Subcutaneous abdominal adipose tissue (tissue), 5 donors: Measurements from ENCODE around the gene ARHGEF3.
A peak's percentile ranks its signal among the peaks of the same experiment; 100 is the strongest.

Experiments used
- H3K27ac ChIP-seq: one replicate; pipeline ENCODE4 v1.7.0; 2013; ENCODE audit warnings: low read depth, mild to moderate bottlenecking, inconsistent platforms, low read length, moderate library complexity
- H3K27me3 ChIP-seq, 5 donors: one replicate each; pipeline ENCODE4 v1.7.0; 2013; ENCODE audit warnings: low read length in 5 of 5, inconsistent platforms in 1 of 5; ENCODE audit not compliant: control insufficient read depth in 5 of 5, insufficient read depth in 4 of 5
- H3K36me3 ChIP-seq, 5 donors: one replicate each; pipeline ENCODE4 v1.7.0; 2013; ENCODE audit warnings: low read length in 5 of 5; ENCODE audit not compliant: control insufficient read depth in 5 of 5, insufficient read depth in 5 of 5
- H3K4me1 ChIP-seq, 5 donors: one replicate each; pipeline ENCODE4 v1.7.0; 2013; ENCODE audit warnings: low read length in 5 of 5, mild to moderate bottlenecking in 3 of 5, moderate library complexity in 1 of 5; ENCODE audit not compliant: control insufficient read depth in 5 of 5, insufficient read depth in 5 of 5
- H3K4me3 ChIP-seq, 5 donors: one replicate each; pipeline ENCODE4 v1.7.0; 2013; ENCODE audit warnings: low read length in 5 of 5, low read depth in 1 of 5
- H3K9ac ChIP-seq, 5 donors: one replicate each; pipeline ENCODE4 v1.7.0; 2013; ENCODE audit warnings: low read length in 5 of 5, mild to moderate bottlenecking in 4 of 5, moderate library complexity in 3 of 5
- H3K9me3 ChIP-seq, 5 donors: one replicate each; pipeline ENCODE4 v1.7.0; 2013; ENCODE audit warnings: low read length in 5 of 5; ENCODE audit not compliant: control insufficient read depth in 5 of 5
- donor health status: healthy.
- donor health status: healthy.
- donor health status: healthy.
- donor health status: healthy.
- donor health status: healthy.

Gene ARHGEF3

GRCh38 chr3:56801662-56802377 is at the start of gene ARHGEF3:
Gene ARHGEF3 (minus strand): TSS chr3:56801949. CDS start chr3:56801798, 151 bp downstream.
- peak within 1 kb of the TSS; percentile 30 for H3K27ac ChIP-seq
- peaks cover 9 to 46% (median 35%) of the 10 kb centered on the region in 5 donors for H3K4me1 ChIP-seq
- no peaks in the 10 kb centered on the region for H3K9me3 ChIP-seq
- H3K36me3 ChIP-seq = no peaks in the 10 kb centered on the region
- H3K4me3 ChIP-seq = peak within 1 kb of the TSS; percentile 88 to 99 (median 93)
- no peaks in the 10 kb centered on the region for H3K27me3 ChIP-seq
- H3K9ac ChIP-seq = peak within 1 kb of the TSS; percentile 68 to 92 (median 86)

- Histone ChIP-seq H3K9ac (no peak overlapping the region), H3K27me3 (no peaks in the 10 kb centered on the region), H3K4me3 (no peak overlapping the region), H3K27ac (no peak overlapping the region), H3K9me3 (peaks cover 0 to 5% (median 0%) of the 10 kb centered on the region in 5 donors), H3K4me1 (peaks cover 0 to 3% (median 0%) of the 10 kb centered on the region in 5 donors), H3K36me3 (no peaks in the 10 kb centered on the region)
Observed at GRCh38 chr3:56849698-56850097, 47.9 kb upstream of the ARHGEF3 start.

GRCh38 chr3:56845505-56845904 is 43.8 kb upstream of the ARHGEF3 start:
- Histone ChIP-seq H3K9ac (no peak overlapping the region), H3K9me3 (peaks cover 0 to 5% (median 0%) of the 10 kb centered on the region in 5 donors), H3K4me1 (peaks cover 0 to 3% (median 0%) of the 10 kb centered on the region in 5 donors), H3K27ac (no peak overlapping the region), H3K4me3 (no peak overlapping the region), H3K27me3 (no peaks in the 10 kb centered on the region), H3K36me3 (no peaks in the 10 kb centered on the region)

GRCh38 chr3:56844536-56844935 is 42.8 kb upstream of the ARHGEF3 start:
- H3K4me1 ChIP-seq = peaks cover 0 to 3% (median 0%) of the 10 kb centered on the region in 5 donors
- H3K9ac ChIP-seq = no peak overlapping the region
- peaks cover 0 to 5% (median 0%) of the 10 kb centered on the region in 5 donors for H3K9me3 ChIP-seq
- no peak overlapping the region for H3K27ac ChIP-seq
- H3K36me3 ChIP-seq = no peaks in the 10 kb centered on the region
- peaks cover 0 to 2% (median 0%) of the 10 kb centered on the region in 5 donors for H3K27me3 ChIP-seq
- H3K4me3 ChIP-seq = no peak overlapping the region

GRCh38 chr3:56839784-56840715 is 38.3 kb upstream of the ARHGEF3 start:
- Histone ChIP-seq H3K4me1 (peaks cover 0 to 10% (median 0%) of the 10 kb centered on the region in 5 donors), H3K9me3 (peaks cover 0 to 3% (median 0%) of the 10 kb centered on the region in 5 donors), H3K4me3 (no peak overlapping the region), H3K36me3 (no peaks in the 10 kb centered on the region), H3K27me3 (peaks cover 0 to 3% (median 0%) of the 10 kb centered on the region in 5 donors), H3K9ac (no peak overlapping the region), H3K27ac (no peak overlapping the region)

- Histone ChIP-seq H3K36me3 (no peaks in the 10 kb centered on the region), H3K9ac (no peak overlapping the region), H3K4me1 (peaks cover 0 to 10% (median 0%) of the 10 kb centered on the region in 5 donors), H3K27ac (no peak overlapping the region), H3K27me3 (peaks cover 0 to 3% (median 0%) of the 10 kb centered on the region in 5 donors), H3K9me3 (no peaks in the 10 kb centered on the region), H3K4me3 (no peak overlapping the region)
Observed at GRCh38 chr3:56838448-56838847, 36.7 kb upstream of the ARHGEF3 start.

- Histone ChIP-seq H3K27me3 (peaks cover 0 to 3% (median 0%) of the 10 kb centered on the region in 5 donors), H3K4me3 (no peak overlapping the region), H3K9me3 (no peaks in the 10 kb centered on the region), H3K4me1 (peaks cover 0 to 10% (median 0%) of the 10 kb centered on the region in 5 donors), H3K9ac (no peak overlapping the region), H3K36me3 (no peaks in the 10 kb centered on the region), H3K27ac (no peak overlapping the region)
Observed at GRCh38 chr3:56837196-56837955, 35.6 kb upstream of the ARHGEF3 start.

- Histone ChIP-seq H3K36me3 (no peaks in the 10 kb centered on the region), H3K27ac (no peak overlapping the region), H3K27me3 (peaks cover 0 to 3% (median 0%) of the 10 kb centered on the region in 5 donors), H3K9me3 (no peaks in the 10 kb centered on the region), H3K4me3 (no peak overlapping the region), H3K9ac (no peak overlapping the region), H3K4me1 (peaks cover 0 to 10% (median 0%) of the 10 kb centered on the region in 5 donors)
Observed at GRCh38 chr3:56836276-56837163, 34.8 kb upstream of the ARHGEF3 start.
